Coronary artery (tissue), 2 donors: Measurements from ENCODE around the gene RNPEPL1.

Experiments used
- DNase-seq: peaks from one replicate; pipeline ENCODE4 v3.0.0-alpha.2; 2017; ENCODE audit warnings: low spot score
- H3K27ac ChIP-seq, 2 donors: fragments of 200-600 bp; sonication (generic); one replicate each; pipeline ENCODE4 v1.5.1; 2016 to 2019
- H3K4me3 ChIP-seq: fragments of 200-600 bp; sonication (generic); 2 replicates; pipeline ENCODE4 v1.5.1; 2016; ENCODE audit warnings: mild to moderate bottlenecking, moderate library complexity
- CTCF ChIP-seq: fragments of 200-600 bp; sonication (generic); IDR thresholded peaks from one replicate; pipeline ENCODE4 v1.5.1; 2019; ENCODE audit warnings: antibody characterized with exemption

Gene RNPEPL1

GRCh38 chr2:240556553-240557100 lies 11.7 kb upstream of the RNPEPL1 start:
- Histone ChIP-seq H3K4me3 (no peak overlapping the region), H3K27ac (no peak overlapping the region)
- DNase-seq: no peak
- TF ChIP-seq CTCF: no peak

GRCh38 chr2:240557101-240557751 lies 11.1 kb upstream of the RNPEPL1 start:
- Histone ChIP-seq H3K27ac (no peak overlapping the region), H3K4me3 (peak overlapping the region; percentile 75)

DNA sequence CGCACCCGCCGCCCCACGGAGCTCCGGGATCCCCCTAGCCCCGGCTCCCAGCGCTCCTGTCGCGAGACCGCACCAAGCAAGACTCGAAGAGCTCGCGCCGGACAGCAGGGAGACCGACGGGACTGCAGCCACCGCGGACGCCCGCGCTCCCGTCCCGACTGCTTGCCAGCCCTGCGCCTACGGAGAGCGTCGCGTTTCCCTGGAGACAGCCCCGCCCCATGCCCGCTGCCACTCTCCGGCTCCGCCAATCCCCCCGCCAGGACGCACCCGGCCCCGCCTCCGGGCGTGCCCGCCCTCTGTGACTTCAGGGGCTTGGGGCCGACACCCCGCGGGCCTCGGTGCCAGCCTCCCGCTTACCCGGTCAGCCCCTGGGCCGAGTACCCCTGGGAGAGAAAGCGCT lies 10.5 kb upstream of the RNPEPL1 start, which contains the start of gene ANKMY1:
TSS of gene ANKMY1 (minus strand) at position 181 of the 400 bp plus-strand sequence. CDS start 653 bp downstream, outside the sequence.
- peak; percentile 71 for DNase-seq
- H3K27ac ChIP-seq: no peak within 1 kb of the TSS
- H3K4me3 ChIP-seq: peak within 1 kb of the TSS; percentile 75
- TF ChIP-seq CTCF: no peak

More at GRCh38 chr2:240557101-240557751, 11.1 kb upstream of the RNPEPL1 start:
- DNase-seq: no peak
- TF ChIP-seq CTCF: no peak

- peak overlapping the region; percentile 75 for H3K4me3 ChIP-seq
- no peak overlapping the region for H3K27ac ChIP-seq
- no peak for TF ChIP-seq CTCF
- no peak for DNase-seq
These were observed 10.0 kb upstream of the RNPEPL1 start for GRCh38 chr2:240558236-240558761.

DNA sequence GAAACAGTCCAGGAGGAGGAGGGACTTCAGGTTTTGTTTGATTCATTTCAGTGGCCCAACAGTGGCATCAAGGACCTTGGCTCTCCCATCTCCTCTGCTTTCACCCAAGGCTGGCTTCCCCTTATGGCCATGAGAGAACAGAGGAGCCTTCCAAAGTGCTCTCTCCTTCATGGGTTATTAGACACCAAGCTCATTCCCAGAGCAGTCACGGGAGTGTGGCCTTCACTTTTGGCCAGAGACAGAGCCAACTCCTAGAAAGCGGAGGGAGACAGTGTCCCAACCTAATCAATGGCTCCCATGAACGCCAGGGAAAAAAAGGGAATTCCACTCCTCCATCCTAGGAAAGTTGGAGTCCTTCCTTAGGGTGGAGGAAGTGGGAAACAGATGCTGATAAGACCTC lies 9.0 kb upstream of the RNPEPL1 start:
- DNase-seq: no peak
- no peak for TF ChIP-seq CTCF
- Histone ChIP-seq H3K4me3 (peak overlapping the region; percentile 93), H3K27ac (no peak overlapping the region)

- TF ChIP-seq CTCF: no peak
- H3K4me3 ChIP-seq: peak within 1 kb of the TSS; percentile 93
- H3K27ac ChIP-seq: peak within 1 kb of the TSS; percentile 95 to 98
- peak; percentile 94 for DNase-seq
These were observed 8.2 kb upstream of the RNPEPL1 start, which contains the start of gene DUSP28 for GRCh38 chr2:240560084-240560479. TSS of gene DUSP28 (plus strand) at chr2:240560357. CDS start at chr2:240560685, 328 bp downstream.
